Measurements from ENCODE around the gene GATM. TPM values are rescaled to one million over a fixed set of nuclear protein-coding genes. Genes with fewer than 3 reads are reported as not detected.

The GATM gene, protein sequence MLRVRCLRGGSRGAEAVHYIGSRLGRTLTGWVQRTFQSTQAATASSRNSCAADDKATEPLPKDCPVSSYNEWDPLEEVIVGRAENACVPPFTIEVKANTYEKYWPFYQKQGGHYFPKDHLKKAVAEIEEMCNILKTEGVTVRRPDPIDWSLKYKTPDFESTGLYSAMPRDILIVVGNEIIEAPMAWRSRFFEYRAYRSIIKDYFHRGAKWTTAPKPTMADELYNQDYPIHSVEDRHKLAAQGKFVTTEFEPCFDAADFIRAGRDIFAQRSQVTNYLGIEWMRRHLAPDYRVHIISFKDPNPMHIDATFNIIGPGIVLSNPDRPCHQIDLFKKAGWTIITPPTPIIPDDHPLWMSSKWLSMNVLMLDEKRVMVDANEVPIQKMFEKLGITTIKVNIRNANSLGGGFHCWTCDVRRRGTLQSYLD
- polyA plus RNA-seq (2013, experiment 1 of 2) = 24.2 TPM
- polyA plus RNA-seq (2013, experiment 2 of 2) = 21.6 TPM

DNA sequence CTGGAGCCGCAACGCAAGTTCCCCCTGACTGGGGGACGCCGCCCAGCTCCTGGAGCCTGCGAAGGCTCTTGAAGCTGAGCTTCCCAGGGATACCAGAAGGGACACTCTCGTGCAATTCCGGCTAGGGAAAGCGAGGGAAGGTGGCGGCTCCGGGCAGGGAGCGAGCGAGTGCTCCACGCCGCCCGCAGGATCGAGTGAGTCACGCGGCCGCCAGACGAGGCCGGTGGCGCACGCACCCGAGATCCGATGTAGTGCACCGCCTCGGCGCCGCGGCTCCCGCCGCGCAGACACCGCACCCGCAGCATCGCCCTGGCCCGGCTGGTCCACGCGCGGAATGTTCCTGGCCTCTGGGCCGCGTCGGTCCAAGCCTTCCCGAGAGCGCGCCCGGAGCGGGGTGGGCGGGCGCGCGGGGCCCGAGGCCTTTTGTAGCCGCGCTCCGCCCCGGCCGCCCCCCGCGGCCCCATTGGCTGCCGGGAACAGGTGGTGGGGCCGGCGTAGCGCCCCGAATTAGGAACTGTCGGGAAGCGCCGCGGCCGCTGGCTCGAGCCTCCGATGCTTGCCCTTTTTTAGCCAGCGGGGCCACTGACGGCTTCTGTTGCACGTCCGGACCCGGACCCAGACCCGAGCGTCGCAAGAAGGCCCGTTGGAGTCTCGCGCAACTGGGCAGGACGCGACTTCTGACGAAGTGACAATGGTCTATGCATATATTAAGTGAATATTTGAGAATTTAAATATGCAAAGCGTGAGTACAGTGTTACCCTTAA, at the start of gene GATM:
GATM (minus strand) TSS at position 396 of the 764 bp plus-strand sequence; CDS start at position 305, 91 bp downstream.
- Histone ChIP-seq H2BK5ac (ENCODE audit: low read length) (no peak within 1 kb of the TSS), H3K23ac (ENCODE audit: low read length) (peak within 1 kb of the TSS; percentile 90), H3K4me3 (ENCODE audit: low read length) (peak within 1 kb of the TSS; percentile 27), H2BK15ac (replicated peaks; ENCODE audit: low read depth) (no peak within 1 kb of the TSS), H3K27ac (ENCODE audit: low read depth, low read length) (no peak within 1 kb of the TSS), H3K27me3 (ENCODE audit: insufficient read depth, low read length, poor library complexity) (peaks cover 8% of the 10 kb centered on the region), H3K4me1 (ENCODE audit: control insufficient read depth, low read depth, low read length) (peaks cover 15% of the 10 kb centered on the region), H2AK5ac (ENCODE audit: low read length) (no peak within 1 kb of the TSS), H3K36me3 (ENCODE audit: control insufficient read depth, insufficient read depth, low read length) (no peaks in the 10 kb centered on the region), H3K4ac (ENCODE audit: low read depth, low read length) (peak within 1 kb of the TSS; percentile 25), H4K5ac (ENCODE audit: low read length) (no peak within 1 kb of the TSS), H4K8ac (ENCODE audit: low read depth, low read length) (no peak within 1 kb of the TSS), H3K9ac (ENCODE audit: low read length) (peak within 1 kb of the TSS; percentile 77), H3K56ac (ENCODE audit: low read length) (peak within 1 kb of the TSS; percentile 81), H3K18ac (ENCODE audit: low read length) (peak within 1 kb of the TSS; percentile 43), H3K79me2 (ENCODE audit: control insufficient read depth, insufficient read depth, low read length) (no peaks in the 10 kb centered on the region), H2BK120ac (ENCODE audit: low read depth, low read length) (no peak within 1 kb of the TSS), H3K4me2 (ENCODE audit: low read length) (peak within 1 kb of the TSS; percentile 45), H3K79me1 (ENCODE audit: low read length) (no peaks in the 10 kb centered on the region)
- peak; percentile 90 for DNase-seq
- WGBS (ENCODE audit: extremely low coverage, insufficient coverage, low lambda C conversion rate) = no CpG with 5 or more reads among the region's 87 CpGs

- Histone ChIP-seq H3K79me2 (ENCODE audit: control insufficient read depth, insufficient read depth, low read length) (no peaks in the 10 kb centered on the region), H3K79me1 (ENCODE audit: low read length) (no peaks in the 10 kb centered on the region), H3K36me3 (ENCODE audit: control insufficient read depth, insufficient read depth, low read length) (no peaks in the 10 kb centered on the region), H2BK15ac (replicated peaks; ENCODE audit: low read depth) (no peak overlapping the region), H3K9ac (ENCODE audit: low read length) (no peak overlapping the region), H3K23ac (ENCODE audit: low read length) (no peak overlapping the region), H3K4me2 (ENCODE audit: low read length) (no peak overlapping the region), H4K8ac (ENCODE audit: low read depth, low read length) (no peak overlapping the region), H2BK120ac (ENCODE audit: low read depth, low read length) (no peak overlapping the region), H3K27ac (ENCODE audit: low read depth, low read length) (no peak overlapping the region), H2BK5ac (ENCODE audit: low read length) (no peak overlapping the region), H3K56ac (ENCODE audit: low read length) (no peak overlapping the region), H3K18ac (ENCODE audit: low read length) (no peak overlapping the region), H4K5ac (ENCODE audit: low read length) (no peak overlapping the region), H3K4me1 (ENCODE audit: control insufficient read depth, low read depth, low read length) (no peaks in the 10 kb centered on the region), H3K4ac (ENCODE audit: low read depth, low read length) (no peak overlapping the region), H2AK5ac (ENCODE audit: low read length) (no peak overlapping the region), H3K27me3 (ENCODE audit: insufficient read depth, low read length, poor library complexity) (no peaks in the 10 kb centered on the region), H3K4me3 (ENCODE audit: low read length) (no peak overlapping the region)
- no peak for DNase-seq
- no CpG with 5 or more reads among the region's 11 CpGs for WGBS (ENCODE audit: extremely low coverage, insufficient coverage, low lambda C conversion rate)
These were observed 48.7 kb upstream of the GATM start for GRCh38 chr15:45427085-45427484.

- no peaks in the 10 kb centered on the region for H3K79me2 ChIP-seq (ENCODE audit: control insufficient read depth, insufficient read depth, low read length)
- WGBS (ENCODE audit: extremely low coverage, insufficient coverage, low lambda C conversion rate) = no CpG with 5 or more reads among the region's 7 CpGs
- no peak overlapping the region for H3K18ac ChIP-seq (ENCODE audit: low read length)
- no peaks in the 10 kb centered on the region for H3K79me1 ChIP-seq (ENCODE audit: low read length)
- no peaks in the 10 kb centered on the region for H3K27me3 ChIP-seq (ENCODE audit: insufficient read depth, low read length, poor library complexity)
- no peak overlapping the region for H2BK5ac ChIP-seq (ENCODE audit: low read length)
- no peak overlapping the region for H3K4me3 ChIP-seq (ENCODE audit: low read length)
- no peaks in the 10 kb centered on the region for H3K36me3 ChIP-seq (ENCODE audit: control insufficient read depth, insufficient read depth, low read length)
- peak; percentile 5 for DNase-seq
- no peak overlapping the region for H2BK15ac ChIP-seq (replicated peaks; ENCODE audit: low read depth)
- no peak overlapping the region for H3K9ac ChIP-seq (ENCODE audit: low read length)
- H2AK5ac ChIP-seq (ENCODE audit: low read length) = no peak overlapping the region
- H3K56ac ChIP-seq (ENCODE audit: low read length) = no peak overlapping the region
- H3K4me2 ChIP-seq (ENCODE audit: low read length) = no peak overlapping the region
- H2BK120ac ChIP-seq (ENCODE audit: low read depth, low read length) = no peak overlapping the region
- H3K4me1 ChIP-seq (ENCODE audit: control insufficient read depth, low read depth, low read length) = no peaks in the 10 kb centered on the region
- H3K27ac ChIP-seq (ENCODE audit: low read depth, low read length) = no peak overlapping the region
- no peak overlapping the region for H3K4ac ChIP-seq (ENCODE audit: low read depth, low read length)
- H4K8ac ChIP-seq (ENCODE audit: low read depth, low read length) = no peak overlapping the region
- H3K23ac ChIP-seq (ENCODE audit: low read length) = no peak overlapping the region
- H4K5ac ChIP-seq (ENCODE audit: low read length) = no peak overlapping the region
These were observed 46.8 kb upstream of the GATM start for GRCh38 chr15:45425135-45425534.

DNA sequence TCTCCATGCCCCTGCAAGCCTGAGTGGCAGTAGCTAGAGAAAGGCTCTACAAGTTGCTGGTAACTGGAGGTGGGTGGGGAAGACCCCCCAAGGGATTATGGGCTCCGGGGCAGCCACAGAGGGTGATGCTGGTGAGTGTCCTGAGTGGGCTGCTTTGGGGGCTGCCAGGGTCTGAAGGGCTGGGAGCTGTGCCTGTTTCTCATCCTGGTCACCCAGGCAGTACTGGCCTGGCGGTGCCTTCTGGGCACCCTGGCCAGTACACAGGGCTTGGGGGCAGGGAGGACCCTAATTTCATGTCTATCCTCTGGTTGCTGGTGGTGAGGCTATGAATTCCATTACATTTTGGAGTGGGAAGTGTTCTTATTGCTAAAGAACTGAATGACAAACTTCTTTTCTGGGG, 46.1 kb upstream of the GATM start:
- no CpG with 5 or more reads among the region's 2 CpGs for WGBS (ENCODE audit: extremely low coverage, insufficient coverage, low lambda C conversion rate)
- Histone ChIP-seq H3K79me2 (ENCODE audit: control insufficient read depth, insufficient read depth, low read length) (no peaks in the 10 kb centered on the region), H3K27me3 (ENCODE audit: insufficient read depth, low read length, poor library complexity) (no peaks in the 10 kb centered on the region)

GRCh38 chr15:45417303-45417950, 39.1 kb upstream of the GATM start:
- no peak overlapping the region for H3K4me2 ChIP-seq (ENCODE audit: low read length)
- H3K79me1 ChIP-seq (ENCODE audit: low read length) = no peaks in the 10 kb centered on the region
- H3K79me2 ChIP-seq (ENCODE audit: control insufficient read depth, insufficient read depth, low read length) = no peaks in the 10 kb centered on the region
- H3K9ac ChIP-seq (ENCODE audit: low read length) = no peak overlapping the region
- H2AK5ac ChIP-seq (ENCODE audit: low read length) = no peak overlapping the region
- no peak overlapping the region for H3K56ac ChIP-seq (ENCODE audit: low read length)
- no peak overlapping the region for H3K27ac ChIP-seq (ENCODE audit: low read depth, low read length)
- no peak overlapping the region for H3K4ac ChIP-seq (ENCODE audit: low read depth, low read length)
- no peaks in the 10 kb centered on the region for H3K27me3 ChIP-seq (ENCODE audit: insufficient read depth, low read length, poor library complexity)
- no peak overlapping the region for H4K5ac ChIP-seq (ENCODE audit: low read length)
- H2BK120ac ChIP-seq (ENCODE audit: low read depth, low read length) = no peak overlapping the region
- no peak overlapping the region for H4K8ac ChIP-seq (ENCODE audit: low read depth, low read length)
- no peak overlapping the region for H3K4me3 ChIP-seq (ENCODE audit: low read length)
- WGBS (ENCODE audit: extremely low coverage, insufficient coverage, low lambda C conversion rate) = no CpG with 5 or more reads among the region's 7 CpGs
- no peak overlapping the region for H2BK5ac ChIP-seq (ENCODE audit: low read length)
- DNase-seq = no peak
- H3K36me3 ChIP-seq (ENCODE audit: control insufficient read depth, insufficient read depth, low read length) = peaks cover 5% of the 10 kb centered on the region
- H2BK15ac ChIP-seq (replicated peaks; ENCODE audit: low read depth) = no peak overlapping the region
- H3K23ac ChIP-seq (ENCODE audit: low read length) = no peak overlapping the region
- no peak overlapping the region for H3K18ac ChIP-seq (ENCODE audit: low read length)
- H3K4me1 ChIP-seq (ENCODE audit: control insufficient read depth, low read depth, low read length) = no peaks in the 10 kb centered on the region

More for the DNA sequence above, 46.1 kb upstream of the GATM start:
- Histone ChIP-seq H2BK120ac (ENCODE audit: low read depth, low read length) (no peak overlapping the region), H3K36me3 (ENCODE audit: control insufficient read depth, insufficient read depth, low read length) (no peaks in the 10 kb centered on the region), H2BK5ac (ENCODE audit: low read length) (no peak overlapping the region), H4K5ac (ENCODE audit: low read length) (no peak overlapping the region), H3K79me1 (ENCODE audit: low read length) (no peaks in the 10 kb centered on the region), H2AK5ac (ENCODE audit: low read length) (no peak overlapping the region), H3K4me2 (ENCODE audit: low read length) (no peak overlapping the region), H3K56ac (ENCODE audit: low read length) (no peak overlapping the region), H3K9ac (ENCODE audit: low read length) (no peak overlapping the region), H2BK15ac (replicated peaks; ENCODE audit: low read depth) (no peak overlapping the region), H3K4ac (ENCODE audit: low read depth, low read length) (no peak overlapping the region), H3K27ac (ENCODE audit: low read depth, low read length) (no peak overlapping the region), H3K18ac (ENCODE audit: low read length) (no peak overlapping the region), H4K8ac (ENCODE audit: low read depth, low read length) (no peak overlapping the region), H3K4me3 (ENCODE audit: low read length) (no peak overlapping the region), H3K4me1 (ENCODE audit: control insufficient read depth, low read depth, low read length) (no peaks in the 10 kb centered on the region), H3K23ac (ENCODE audit: low read length) (no peak overlapping the region)
- no peak for DNase-seq

All from mesendoderm (in vitro differentiated cells).